HAP-1 (cell line): Measurements from ENCODE around the gene CAMTA1.

Source experiments
- DNase-seq, 2 experiments: peaks; one replicate each; pipeline ENCODE4 v3.0.0-alpha.2; 2016 to 2020; ENCODE audit warnings: low spot score in 2 of 2
- H3K27me3 ChIP-seq: fragments of 250-450 bp; sonication (Bioruptor Pico); 2 replicates; pipeline ENCODE4 v1.5.1; 2020; ENCODE audit warnings: low read depth, mild to moderate bottlenecking, moderate library complexity
- H3K36me3 ChIP-seq: fragments of 250-450 bp; sonication (Bioruptor Pico); replicated peaks from 2 replicates; pipeline ENCODE4 v1.5.1; 2020; ENCODE audit warnings: mild to moderate bottlenecking
- H3K4me1 ChIP-seq: fragments of 250-450 bp; sonication (Bioruptor Pico); 2 replicates; pipeline ENCODE4 v1.5.1; 2020; ENCODE audit warnings: mild to moderate bottlenecking
- H3K4me3 ChIP-seq: fragments of 250-450 bp; sonication (Bioruptor Pico); 2 replicates; pipeline ENCODE4 v1.5.1; 2020; ENCODE audit warnings: mild to moderate bottlenecking, moderate library complexity
- H3K9me3 ChIP-seq: fragments of 250-450 bp; sonication (Bioruptor Pico); 2 replicates; pipeline ENCODE4 v1.5.1; 2020; ENCODE audit warnings: mild to moderate bottlenecking, moderate library complexity
- in situ Hi-C: fragments of 300-500 bp; cut with MboI; formaldehyde crosslinking; loops from 3 replicates; pipeline ENCODE4 v1.14.3; 2020; ENCODE audit warnings: low sequenced_read_pairs, inconsistent platforms, mixed read lengths

CAMTA1 gene

GRCh38 chr1:7536891-7537591 is 751.8 kb downstream of the CAMTA1 start:
- Histone ChIP-seq H3K4me3 (no peak overlapping the region), H3K4me1 (peaks cover 21% of the 10 kb centered on the region), H3K36me3 (no peaks in the 10 kb centered on the region), H3K9me3 (no peaks in the 10 kb centered on the region), H3K27me3 (no peaks in the 10 kb centered on the region)
- no peak for DNase-seq
- in situ Hi-C loops = no loop called here

GRCh38 chr1:7538033-7538432 is 752.8 kb downstream of the CAMTA1 start:
- H3K9me3 ChIP-seq = no peaks in the 10 kb centered on the region
- H3K36me3 ChIP-seq = no peaks in the 10 kb centered on the region
- in situ Hi-C loops = no loop called here
- no peak overlapping the region for H3K4me3 ChIP-seq
- DNase-seq = no peak
- 0 out of 2 replicates have a peak, but pooled peaks cover under 1% of the 10 kb centered on the region for H3K27me3 ChIP-seq
- H3K4me1 ChIP-seq = peaks cover 21% of the 10 kb centered on the region

- 0 out of 2 replicates have a peak, but pooled peaks cover 2% of the 10 kb centered on the region for H3K27me3 ChIP-seq
- DNase-seq = no peak
- no peaks in the 10 kb centered on the region for H3K36me3 ChIP-seq
- peaks cover 20% of the 10 kb centered on the region for H3K4me1 ChIP-seq
- H3K9me3 ChIP-seq = no peaks in the 10 kb centered on the region
- H3K4me3 ChIP-seq = no peak overlapping the region
- in situ Hi-C loops = no loop called here
Observed at GRCh38 chr1:7538849-7539768, 753.9 kb downstream of the CAMTA1 start.

GRCh38 chr1:7539769-7540175 is 754.5 kb downstream of the CAMTA1 start:
- Histone ChIP-seq H3K9me3 (no peaks in the 10 kb centered on the region), H3K36me3 (no peaks in the 10 kb centered on the region), H3K27me3 (0 out of 2 replicates have a peak, but pooled peaks cover 2% of the 10 kb centered on the region), H3K4me3 (no peak overlapping the region), H3K4me1 (peaks cover 19% of the 10 kb centered on the region)
- peak in 1 of 2 experiments; percentile 65 for DNase-seq
- in situ Hi-C loops = no loop called here

GRCh38 chr1:7540816-7541215 is 755.6 kb downstream of the CAMTA1 start:
- DNase-seq = no peak
- in situ Hi-C loops = no loop called here
- Histone ChIP-seq H3K27me3 (0 out of 2 replicates have a peak, but pooled peaks cover 2% of the 10 kb centered on the region), H3K4me1 (peaks cover 13% of the 10 kb centered on the region), H3K36me3 (no peaks in the 10 kb centered on the region), H3K4me3 (no peak overlapping the region), H3K9me3 (no peaks in the 10 kb centered on the region)

GRCh38 chr1:7541629-7542028 is 756.4 kb downstream of the CAMTA1 start:
- H3K4me3 ChIP-seq = no peak overlapping the region
- peaks cover 5% of the 10 kb centered on the region for H3K4me1 ChIP-seq
- no peaks in the 10 kb centered on the region for H3K9me3 ChIP-seq
- in situ Hi-C loops = no loop called here
- DNase-seq = no peak
- 0 out of 2 replicates have a peak, but pooled peaks cover 2% of the 10 kb centered on the region for H3K27me3 ChIP-seq
- no peaks in the 10 kb centered on the region for H3K36me3 ChIP-seq

- no peak for DNase-seq
- H3K36me3 ChIP-seq = no peaks in the 10 kb centered on the region
- H3K4me1 ChIP-seq = no peaks in the 10 kb centered on the region
- in situ Hi-C loops = no loop called here
- no peaks in the 10 kb centered on the region for H3K9me3 ChIP-seq
- H3K27me3 ChIP-seq = 0 out of 2 replicates have a peak, but pooled peaks cover 2% of the 10 kb centered on the region
- H3K4me3 ChIP-seq = no peak overlapping the region
Observed at GRCh38 chr1:7543718-7544090, 758.5 kb downstream of the CAMTA1 start.

GRCh38 chr1:7549277-7550161 is 764.3 kb downstream of the CAMTA1 start:
- no peaks in the 10 kb centered on the region for H3K9me3 ChIP-seq

GRCh38 chr1:7550261-7550865 is 765.1 kb downstream of the CAMTA1 start:
- H3K4me3 ChIP-seq = no peak overlapping the region
- no peak for DNase-seq
- in situ Hi-C loops = no loop called here

More at GRCh38 chr1:7549277-7550161, 764.3 kb downstream of the CAMTA1 start:
- in situ Hi-C loops = no loop called here
- H3K27me3 ChIP-seq = no peaks in the 10 kb centered on the region
- H3K4me3 ChIP-seq = no peak overlapping the region
- DNase-seq = no peak
- no peaks in the 10 kb centered on the region for H3K36me3 ChIP-seq
- no peaks in the 10 kb centered on the region for H3K4me1 ChIP-seq

GRCh38 chr1:7550981-7551380 is 765.7 kb downstream of the CAMTA1 start:
- no peaks in the 10 kb centered on the region for H3K4me1 ChIP-seq
- H3K27me3 ChIP-seq = no peaks in the 10 kb centered on the region
- no peak for DNase-seq
- H3K9me3 ChIP-seq = no peaks in the 10 kb centered on the region
- no peak overlapping the region for H3K4me3 ChIP-seq
- H3K36me3 ChIP-seq = no peaks in the 10 kb centered on the region
- in situ Hi-C loops = no loop called here

More at GRCh38 chr1:7550261-7550865, 765.1 kb downstream of the CAMTA1 start:
- no peaks in the 10 kb centered on the region for H3K36me3 ChIP-seq
- H3K27me3 ChIP-seq = no peaks in the 10 kb centered on the region
- no peaks in the 10 kb centered on the region for H3K4me1 ChIP-seq
- H3K9me3 ChIP-seq = no peaks in the 10 kb centered on the region

- Histone ChIP-seq H3K4me3 (no peak overlapping the region), H3K4me1 (no peaks in the 10 kb centered on the region), H3K36me3 (no peaks in the 10 kb centered on the region), H3K27me3 (no peaks in the 10 kb centered on the region), H3K9me3 (no peaks in the 10 kb centered on the region)
- DNase-seq = no peak
- in situ Hi-C loops = no loop called here
Observed at GRCh38 chr1:7551442-7551841, 766.2 kb downstream of the CAMTA1 start.

GRCh38 chr1:7552402-7552801 is 767.1 kb downstream of the CAMTA1 start:
- Histone ChIP-seq H3K27me3 (no peaks in the 10 kb centered on the region), H3K4me3 (no peak overlapping the region), H3K4me1 (no peaks in the 10 kb centered on the region), H3K36me3 (no peaks in the 10 kb centered on the region), H3K9me3 (no peaks in the 10 kb centered on the region)
- DNase-seq = no peak
- in situ Hi-C loops = no loop called here
